Middle frontal gyrus (tissue), 1 donor: ENCODE results near the gene ST6GALNAC5.

Experiments used
- DNase-seq: peaks from one replicate; pipeline ENCODE4 v3.0.0-alpha.2; 2015; ENCODE audit warnings: low spot score; ENCODE audit errors: extremely low spot score

ST6GALNAC5 gene

DNA sequence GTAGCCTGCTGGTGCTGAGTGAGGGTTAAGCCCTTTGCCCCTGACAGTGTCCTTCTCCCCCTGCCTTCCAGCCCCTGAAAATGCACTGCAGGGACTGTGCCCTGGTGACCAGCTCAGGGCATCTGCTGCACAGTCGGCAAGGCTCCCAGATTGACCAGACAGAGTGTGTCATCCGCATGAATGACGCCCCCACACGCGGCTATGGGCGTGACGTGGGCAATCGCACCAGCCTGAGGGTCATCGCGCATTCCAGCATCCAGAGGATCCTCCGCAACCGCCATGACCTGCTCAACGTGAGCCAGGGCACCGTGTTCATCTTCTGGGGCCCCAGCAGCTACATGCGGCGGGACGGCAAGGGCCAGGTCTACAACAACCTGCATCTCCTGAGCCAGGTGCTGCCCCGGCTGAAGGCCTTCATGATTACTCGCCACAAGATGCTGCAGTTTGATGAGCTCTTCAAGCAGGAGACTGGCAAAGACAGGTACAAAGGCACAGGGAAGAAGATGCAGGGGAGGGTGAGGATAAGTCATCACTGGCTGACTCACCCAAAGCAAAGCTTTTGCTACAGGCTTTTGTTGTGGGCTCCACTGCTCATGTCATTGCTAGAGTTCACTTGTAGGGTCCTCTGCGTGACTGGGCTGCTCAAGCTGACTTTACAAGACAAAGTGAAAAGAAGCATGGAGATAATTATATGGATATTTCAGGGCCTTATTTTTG is 177.0 kb downstream of the ST6GALNAC5 start:
- DNase-seq = no peak

DNA sequence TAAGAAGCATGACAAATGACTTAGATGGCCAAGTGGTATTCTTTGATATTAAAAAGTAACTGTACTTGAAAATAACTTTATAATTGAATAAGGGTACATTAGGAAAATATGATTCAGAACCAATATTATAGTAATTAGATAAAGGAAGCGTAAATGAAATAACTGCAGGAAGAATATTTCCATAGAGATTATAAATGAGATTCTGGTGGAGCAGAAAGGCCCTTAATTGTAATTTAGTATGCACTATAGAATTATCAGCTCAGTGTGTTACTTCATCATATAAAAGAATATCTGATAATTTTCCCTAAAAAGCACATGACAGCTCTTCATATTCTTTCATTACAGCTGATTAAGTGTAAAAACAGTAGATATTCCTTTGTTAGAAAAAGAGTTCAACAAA is 180.3 kb downstream of the ST6GALNAC5 start:
- DNase-seq = no peak

DNA sequence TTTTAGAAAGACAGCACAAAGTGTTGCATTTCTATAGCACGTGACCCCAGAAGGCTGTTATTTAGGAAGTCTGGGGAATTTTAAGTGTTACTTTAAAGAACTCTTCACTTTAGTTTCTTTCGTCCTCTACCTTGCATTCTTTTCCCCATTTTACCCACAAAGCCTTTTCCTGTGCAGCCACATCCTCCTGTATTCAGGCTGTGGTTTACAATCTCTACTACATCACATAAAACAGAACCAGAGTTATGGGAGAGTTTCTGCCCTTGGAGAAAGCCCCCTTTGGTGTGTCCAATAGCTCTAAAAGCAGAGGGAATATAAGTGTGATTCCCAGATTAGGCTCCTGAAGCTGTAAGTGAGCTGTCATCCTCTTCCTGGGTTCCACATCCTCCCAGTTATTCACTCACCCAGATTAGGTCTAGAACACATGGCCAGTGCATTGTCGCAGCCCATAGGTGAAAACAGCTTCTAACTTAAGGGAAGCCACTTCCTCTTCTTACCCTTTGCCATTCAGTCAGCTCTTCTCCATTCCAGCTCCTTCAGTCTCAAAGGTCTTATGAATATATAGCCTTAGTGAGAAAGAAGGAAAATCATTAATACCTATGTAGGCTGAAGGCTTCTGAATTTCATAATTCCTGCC is 180.8 kb downstream of the ST6GALNAC5 start:
- no peak for DNase-seq

DNA sequence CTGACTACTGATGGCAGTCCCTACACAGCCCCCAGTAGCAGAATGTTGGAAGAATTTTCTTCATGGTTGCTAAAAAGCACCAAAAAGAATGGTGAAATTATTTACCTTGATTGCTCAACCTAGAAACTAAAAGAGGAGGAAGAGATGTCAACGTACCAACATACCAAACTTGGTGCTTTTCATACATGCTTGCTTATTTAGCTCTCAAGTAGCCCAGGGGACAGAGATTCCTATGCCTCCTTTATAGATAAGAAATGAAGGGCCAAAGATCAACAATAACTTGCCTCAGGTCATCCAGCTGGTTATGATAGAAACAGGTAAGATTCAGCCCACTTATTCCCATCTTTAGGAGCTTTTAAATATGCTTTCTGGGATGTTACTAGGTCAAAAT is 181.3 kb downstream of the ST6GALNAC5 start:
- DNase-seq = no peak

- no peak for DNase-seq
Observed at GRCh38 chr1:77051425-77051824, 184.1 kb downstream of the ST6GALNAC5 start.

- DNase-seq = no peak
Observed at GRCh38 chr1:77056525-77056924, 189.2 kb downstream of the ST6GALNAC5 start.

DNA sequence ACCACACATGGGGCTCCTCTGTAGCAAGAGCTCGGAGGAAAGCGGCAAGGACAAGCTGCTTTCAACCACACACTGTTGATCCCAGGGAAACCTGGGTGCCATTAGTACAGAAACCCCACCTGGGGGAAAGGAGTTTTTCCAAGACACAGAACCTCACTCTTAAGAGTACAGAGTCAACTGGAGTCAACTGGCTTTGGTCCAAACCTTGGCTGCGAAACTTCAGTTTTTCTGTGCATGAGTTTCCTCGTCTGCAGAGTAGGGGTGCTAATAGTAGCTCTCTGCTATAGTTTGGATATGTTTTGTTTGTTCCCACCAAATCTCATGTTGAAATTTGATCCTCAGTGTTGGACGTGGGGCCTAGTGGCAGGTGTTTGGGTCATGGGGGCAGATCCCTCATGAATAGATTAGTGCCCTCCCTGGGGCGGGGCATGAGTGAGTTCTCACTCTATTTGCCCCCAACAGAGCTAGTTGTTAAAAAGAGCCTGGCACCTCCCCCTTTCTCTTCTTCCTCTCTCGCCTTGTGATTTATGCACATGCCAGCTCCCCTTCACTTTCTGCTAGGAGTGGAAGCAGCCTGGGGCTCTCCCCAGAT is 190.8 kb downstream of the ST6GALNAC5 start:
- DNase-seq = no peak

DNA sequence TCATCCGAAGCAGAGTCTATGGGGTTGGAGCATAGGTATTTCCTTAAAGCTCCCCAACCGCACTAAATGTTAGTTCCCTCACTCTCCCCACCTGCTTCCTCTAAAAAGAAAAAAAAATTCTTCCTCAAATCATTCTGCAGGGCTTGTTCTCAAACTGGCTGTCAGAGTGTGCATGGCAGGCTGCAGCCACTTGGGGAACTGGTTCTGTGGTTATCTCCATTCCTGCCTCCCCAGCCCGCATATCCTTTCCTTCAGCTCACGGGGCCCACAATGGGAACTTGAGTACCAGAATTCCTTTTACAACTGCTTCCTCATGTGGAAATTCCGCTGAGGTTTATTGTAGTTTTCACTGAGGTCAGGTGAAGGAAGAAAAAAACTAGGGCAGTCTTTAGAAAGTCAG is 192.7 kb downstream of the ST6GALNAC5 start:
- no peak for DNase-seq

DNA sequence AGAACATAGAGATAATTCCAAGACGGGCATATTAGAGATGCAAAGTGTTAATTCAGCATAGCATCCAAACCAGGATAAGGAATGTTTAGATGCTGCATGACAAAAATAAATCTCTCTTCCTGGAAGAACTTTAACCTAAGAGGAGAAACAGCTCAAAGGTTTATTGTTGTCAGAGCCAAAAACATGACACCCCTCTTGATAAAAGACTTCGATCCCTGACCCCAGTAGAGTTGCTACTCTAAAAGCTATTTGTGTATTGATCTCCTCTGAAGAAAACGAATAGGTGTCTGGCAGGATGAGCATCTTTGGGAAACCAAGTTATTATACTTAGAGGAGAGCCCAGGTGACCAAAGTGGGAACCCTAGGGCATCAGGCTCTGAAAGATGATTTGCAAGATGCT is 193.9 kb downstream of the ST6GALNAC5 start:
- DNase-seq = no peak

- DNase-seq = no peak
Observed at GRCh38 chr1:77063118-77063517, 195.8 kb downstream of the ST6GALNAC5 start.

DNA sequence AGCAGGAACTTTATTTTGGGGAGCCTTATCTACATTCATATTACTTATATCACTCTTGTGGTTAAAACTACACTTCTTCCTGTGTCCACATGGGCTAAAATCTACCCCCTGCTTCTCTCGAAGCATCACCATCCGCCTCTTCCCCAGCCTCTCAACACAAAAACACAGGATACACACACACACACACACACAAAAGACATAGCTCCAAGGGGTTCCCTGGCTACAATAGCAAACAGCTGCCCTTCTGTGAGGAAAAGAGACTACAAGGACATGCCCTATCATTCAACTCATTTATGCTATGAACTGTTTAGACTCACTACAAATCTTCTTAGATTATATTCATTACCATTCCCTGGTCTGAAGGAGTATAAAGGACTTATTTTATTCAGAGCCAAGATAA is 197.0 kb downstream of the ST6GALNAC5 start:
- no peak for DNase-seq

DNA sequence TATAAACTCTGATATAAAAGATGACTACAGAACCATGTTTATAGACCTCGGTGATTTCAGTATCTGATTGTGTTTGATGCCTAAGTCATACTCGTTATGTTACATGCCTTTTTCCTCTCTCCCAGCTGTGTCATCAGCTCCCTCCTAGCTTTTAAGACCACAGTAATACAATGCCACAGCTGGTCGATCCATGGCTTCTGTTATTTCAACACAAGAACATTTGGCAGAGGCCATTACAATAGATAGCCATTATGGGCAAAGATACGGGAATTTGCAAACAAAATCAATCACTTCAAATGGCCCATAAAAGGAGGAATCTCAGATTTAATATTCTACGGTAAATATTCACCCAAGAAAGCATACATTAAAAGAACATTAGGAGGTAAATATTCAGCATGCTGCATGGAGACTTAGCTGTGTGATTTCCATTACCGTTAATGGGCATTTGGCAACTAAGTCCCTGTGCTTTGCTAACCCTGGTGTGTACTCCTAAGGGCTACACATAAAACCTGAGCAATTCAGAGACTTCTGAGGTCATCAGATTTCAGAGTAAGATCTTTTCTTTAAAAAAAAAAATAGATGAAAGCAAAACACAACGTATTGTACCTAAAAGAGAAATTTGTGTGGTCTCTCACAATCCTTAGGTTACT is 198.5 kb downstream of the ST6GALNAC5 start:
- no peak for DNase-seq

- no peak for DNase-seq
Observed at GRCh38 chr1:77068013-77068412, 200.7 kb downstream of the ST6GALNAC5 start.

DNA sequence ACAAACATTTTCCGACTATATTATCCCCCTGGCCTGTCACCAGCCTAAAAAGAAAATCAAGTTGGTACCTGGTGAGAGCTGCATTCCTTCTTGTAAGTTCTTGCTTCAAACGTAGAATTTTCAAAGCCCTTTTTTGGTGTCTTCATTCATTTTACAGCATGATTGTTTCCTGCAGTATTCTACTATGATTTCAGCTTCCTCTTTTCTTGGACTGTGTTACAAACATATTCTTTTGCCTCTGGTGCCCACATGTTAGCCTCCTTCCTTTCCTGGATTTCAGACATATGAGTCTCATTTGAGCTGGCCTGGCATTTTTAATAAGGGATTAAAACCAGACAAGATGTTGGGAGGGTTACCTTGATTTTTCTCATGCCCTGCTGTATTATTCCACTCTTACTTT is 209.5 kb downstream of the ST6GALNAC5 start:
- no peak for DNase-seq

- no peak for DNase-seq
Observed at GRCh38 chr1:77081834-77082233, 214.6 kb downstream of the ST6GALNAC5 start.

- no peak for DNase-seq
Observed at GRCh38 chr1:77084457-77084856, 217.2 kb downstream of the ST6GALNAC5 start.

DNA sequence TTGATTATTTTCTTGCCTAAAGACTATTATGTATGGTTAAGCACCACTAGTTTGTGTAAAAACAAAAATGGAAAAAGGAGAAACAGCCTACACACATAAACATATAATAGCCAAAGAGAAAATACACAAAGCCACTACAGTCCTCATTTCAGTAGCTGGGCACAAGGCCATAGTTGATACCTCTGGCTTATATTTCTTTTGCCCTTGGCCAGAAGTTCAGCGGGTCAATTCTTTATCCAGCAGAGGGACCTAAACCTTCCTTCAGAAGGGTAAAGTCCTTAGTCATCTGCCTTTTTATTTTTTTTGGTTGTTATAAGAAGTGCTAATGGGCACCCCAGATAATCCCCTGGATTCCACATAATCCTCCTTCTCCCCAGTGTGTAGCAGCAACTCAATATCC is 217.8 kb downstream of the ST6GALNAC5 start:
- DNase-seq = no peak

DNA sequence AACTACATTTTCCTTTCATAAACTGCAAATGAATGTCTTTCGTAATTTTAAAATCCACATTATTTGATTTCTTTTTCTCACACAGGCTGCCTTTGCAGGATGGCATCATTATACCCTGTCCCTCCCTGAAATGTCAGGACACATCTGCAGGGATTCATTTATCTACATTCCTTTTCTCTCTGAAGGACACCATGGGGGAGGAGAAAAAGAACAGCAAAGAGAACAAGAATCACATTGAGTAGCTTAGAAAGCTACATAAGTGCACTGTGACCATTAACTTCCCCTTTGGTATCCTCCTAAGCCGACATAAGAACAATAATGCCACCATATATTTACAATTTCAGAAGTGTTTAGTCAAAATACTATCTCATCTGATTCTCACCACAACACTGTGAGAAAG is 222.5 kb downstream of the ST6GALNAC5 start:
- no peak for DNase-seq

- DNase-seq = no peak
Observed at GRCh38 chr1:77095236-77095635, 228.0 kb downstream of the ST6GALNAC5 start.

DNA sequence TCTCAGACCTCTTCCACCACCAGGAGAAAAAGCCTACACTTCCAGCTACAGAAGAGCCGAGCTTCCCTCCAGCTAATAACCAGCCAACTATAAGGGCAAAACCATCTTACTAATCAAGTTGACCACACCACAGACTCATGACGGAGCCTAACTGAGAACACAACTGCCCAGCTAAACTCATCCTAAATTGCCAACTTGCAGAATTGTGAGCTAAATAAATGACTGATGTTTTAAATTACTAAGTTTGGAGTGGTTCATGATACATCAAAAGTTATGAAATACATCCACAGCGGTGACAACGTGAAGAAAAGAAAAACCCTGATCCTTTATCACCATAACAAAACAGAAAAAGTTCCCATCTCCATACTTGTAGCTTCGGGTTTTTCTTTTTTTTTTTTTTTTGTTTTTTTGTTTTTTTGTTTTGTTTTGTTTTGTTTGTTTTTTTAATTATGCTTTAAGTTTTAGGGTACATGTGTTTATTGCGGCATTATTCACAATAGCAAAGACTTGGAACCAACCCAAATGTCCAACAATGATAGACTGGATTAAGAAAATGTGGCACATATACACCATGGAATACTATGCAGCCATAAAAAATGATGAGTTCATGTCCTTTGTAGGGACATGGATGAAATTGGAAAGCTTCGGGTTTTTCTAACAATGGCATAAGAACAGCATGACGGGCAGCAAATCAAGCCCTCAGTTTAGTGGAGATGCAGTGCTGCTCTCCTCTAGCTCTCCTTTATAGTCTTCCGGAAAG is 229.4 kb downstream of the ST6GALNAC5 start:
- no peak for DNase-seq

DNA sequence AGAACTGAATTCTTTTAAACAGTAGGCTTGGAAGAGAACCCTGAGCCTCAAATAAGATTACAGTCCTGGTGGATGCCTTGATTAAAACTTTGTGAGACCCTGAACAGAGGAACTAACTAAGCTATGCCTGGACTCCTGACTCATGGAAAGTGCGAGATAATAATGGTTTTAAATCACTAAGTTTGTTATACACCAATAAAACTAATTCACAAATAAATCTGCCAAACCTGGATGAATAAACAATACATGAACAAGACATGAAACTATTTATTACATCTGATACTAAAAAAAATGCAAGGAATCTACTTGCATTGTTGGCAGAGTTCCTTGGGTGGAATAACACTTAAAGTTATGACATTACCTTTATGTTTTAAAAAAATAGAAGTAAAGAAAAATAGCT is 233.6 kb downstream of the ST6GALNAC5 start:
- no peak for DNase-seq

DNA sequence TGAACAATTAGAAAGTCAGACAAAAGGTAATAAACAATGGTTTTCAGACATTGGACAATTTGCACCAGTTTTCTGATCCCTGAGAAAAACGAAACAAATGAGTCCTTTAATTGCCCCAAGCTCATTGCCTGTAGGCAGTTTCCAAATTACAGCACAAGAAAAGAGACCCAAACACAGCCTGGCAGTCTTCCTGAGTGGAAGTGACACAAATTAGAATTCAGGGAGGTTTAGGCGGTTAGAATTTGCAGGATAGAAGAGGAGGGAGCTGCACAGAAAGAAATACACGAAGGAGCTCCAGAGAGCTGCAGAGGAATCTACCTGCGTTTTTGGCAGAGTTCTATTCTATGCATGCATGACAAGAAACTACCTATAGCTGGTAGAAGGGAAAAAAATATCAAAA is 236.2 kb downstream of the ST6GALNAC5 start:
- no peak for DNase-seq
